Kidney glomerular epithelial cell (primary cell): ENCODE data around the gene SERPINA3.
"Not testable (repeated sequence)": the region's sequence is repeated elsewhere in the genome, so short reads cannot be mapped to it uniquely, and the experiment has no call there.

Experiments
- DNase-seq: peaks from one replicate; lab custom pipeline; 2025; lab: John Stamatoyannopoulos, UW

SERPINA3 gene

GRCh38 chr14:94612174-94612573 is at the start of gene SERPINA3:
Gene SERPINA3 (plus strand): TSS chr14:94612391. CDS start chr14:94614442, 2,051 bp downstream.
- no peak for DNase-seq

- no peak for DNase-seq
Measured at GRCh38 chr14:94562941-94563883, 49.0 kb upstream of the SERPINA3 start.

GRCh38 chr14:94564381-94564780 is 47.8 kb upstream of the SERPINA3 start:
- no peak for DNase-seq

- no peak for DNase-seq
Measured at GRCh38 chr14:94568186-94568585, 44.0 kb upstream of the SERPINA3 start.

- no peak for DNase-seq
Measured at GRCh38 chr14:94569381-94570001, 42.7 kb upstream of the SERPINA3 start.

GRCh38 chr14:94570002-94570400 is 42.2 kb upstream of the SERPINA3 start:
- no peak for DNase-seq

- no peak for DNase-seq
Measured at GRCh38 chr14:94570440-94570839, 41.8 kb upstream of the SERPINA3 start.

GRCh38 chr14:94571395-94571794 is 40.8 kb upstream of the SERPINA3 start:
- DNase-seq, result no peak

- DNase-seq, result no peak
Measured at GRCh38 chr14:94571950-94572349, 40.2 kb upstream of the SERPINA3 start.

GRCh38 chr14:94572637-94573303 is 39.4 kb upstream of the SERPINA3 start:
- no peak for DNase-seq

- DNase-seq, result no peak
Measured at GRCh38 chr14:94573475-94574277, 38.5 kb upstream of the SERPINA3 start.

- DNase-seq, result no peak
Measured at GRCh38 chr14:94574336-94574735, 37.9 kb upstream of the SERPINA3 start.

GRCh38 chr14:94575730-94576585 is 36.2 kb upstream of the SERPINA3 start:
- DNase-seq, result peak; percentile 89

- DNase-seq, result not testable (repeated sequence)
Measured at GRCh38 chr14:94577472-94577871, 34.7 kb upstream of the SERPINA3 start.

- DNase-seq, result no peak
Measured at GRCh38 chr14:94578712-94579111, 33.5 kb upstream of the SERPINA3 start.

- peak; percentile 4 for DNase-seq
Measured at GRCh38 chr14:94581127-94581999, 30.8 kb upstream of the SERPINA3 start, which contains the start of gene SERPINA5. Gene SERPINA5 (plus strand): TSS chr14:94581426. CDS start chr14:94587363, 5,937 bp downstream.

- DNase-seq, result no peak
Measured at GRCh38 chr14:94582199-94582750, 29.9 kb upstream of the SERPINA3 start.

GRCh38 chr14:94582851-94583250 is 29.3 kb upstream of the SERPINA3 start:
- no peak for DNase-seq

- DNase-seq, result no peak
Measured at GRCh38 chr14:94583557-94583956, 28.6 kb upstream of the SERPINA3 start.
